T-cell (primary cell): Measurements from ENCODE around the gene MYO18B. TPM values are rescaled to one million over a fixed set of nuclear protein-coding genes. Genes with fewer than 3 reads are reported as not detected.

Experiments used
- ATAC-seq, 4 experiments: fragments of 200-7000 bp in 3 of 4; fragments of 150-1000 bp in 1 of 4; cut with Tn5 transposase; replicated peaks in 1 of 4; 1 replicate in 3 of 4; 2 replicates in 1 of 4; pipeline ENCODE4 v1.10.0; 2021; ENCODE audit warnings: moderate library complexity in 3 of 4, mild to moderate bottlenecking in 2 of 4, moderate number of reproducible peaks in 1 of 4
- CTCF ChIA-PET, 2 donors: fragments of 300-600 bp; sonication (Branson Sonifier 250); formaldehyde crosslinking; loops; one replicate each; lab custom pipeline; 2022; ENCODE audit warnings: antibody characterized with exemption in 2 of 2; lab: Charles Lee
- POLR2A ChIA-PET, 2 donors: fragments of 300-600 bp; sonication (Branson Sonifier 250); formaldehyde crosslinking; loops; one replicate each; lab custom pipeline; 2022; ENCODE audit warnings: antibody characterized with exemption in 2 of 2; lab: Charles Lee
- DNase-seq, 35 experiments: peaks; one replicate each; pipeline versions ENCODE4 v3.0.0 to v3.0.0-alpha.2; 2013 to 2023
- H3K27ac ChIP-seq: one replicate; pipeline ENCODE4 v1.5.1; 2013; ENCODE audit warnings: low read length
- H3K27me3 ChIP-seq, 2 experiments: replicated peaks in 1 of 2; 1 replicate in 1 of 2; 2 replicates in 1 of 2; pipeline versions ENCODE4 v1.6.1 to v1.7.0; 2013; ENCODE audit warnings: low read length in 1 of 2, mixed read lengths in 1 of 2; ENCODE audit not compliant: control insufficient read depth in 2 of 2, insufficient read depth in 2 of 2; ENCODE audit errors: extremely low read depth in 1 of 2
- H3K36me3 ChIP-seq, 2 donors: 1 replicate in 1 of 2; 2 replicates in 1 of 2; pipeline versions ENCODE4 v1.6.1 to v1.7.0; 2013; ENCODE audit warnings: low read length in 1 of 2; ENCODE audit not compliant: control insufficient read depth in 2 of 2, insufficient read depth in 1 of 2; ENCODE audit errors: extremely low read depth in 1 of 2
- H3K4me1 ChIP-seq, 2 experiments: 1 replicate in 1 of 2; 2 replicates in 1 of 2; pipeline versions ENCODE4 v1.6.1 to v1.7.0; 2013; ENCODE audit warnings: low read length in 2 of 2, mixed read lengths in 1 of 2; ENCODE audit not compliant: insufficient read depth in 2 of 2, control insufficient read depth in 1 of 2; ENCODE audit errors: extremely low read depth in 1 of 2
- H3K4me3 ChIP-seq, 2 donors: 1 replicate in 1 of 2; 2 replicates in 1 of 2; pipeline versions ENCODE4 v1.5.1 to v1.7.0; 2013; ENCODE audit warnings: mild to moderate bottlenecking in 2 of 2, low read length in 1 of 2, moderate library complexity in 1 of 2; ENCODE audit not compliant: control insufficient read depth in 1 of 2; ENCODE audit errors: extremely low read depth in 1 of 2
- H3K9me3 ChIP-seq: 2 replicates; pipeline ENCODE4 v1.7.0; 2013
- H3K27ac Mint-ChIP-seq, 2 donors: one replicate each; pipeline ENCODE4 v1.8.0; 2020 to 2021; ENCODE audit warnings: mild to moderate bottlenecking in 2 of 2, mixed read lengths in 2 of 2
- H3K27me3 Mint-ChIP-seq, 2 donors: one replicate each; pipeline ENCODE4 v1.8.0; 2021 to 2022; ENCODE audit warnings: mixed read lengths in 2 of 2
- H3K36me3 Mint-ChIP-seq: one replicate; pipeline ENCODE4 v1.8.0; 2021; ENCODE audit warnings: mixed read lengths
- H3K4me1 Mint-ChIP-seq, 3 donors: one replicate each; pipeline ENCODE4 v1.8.0; 2020 to 2022; ENCODE audit warnings: mixed read lengths in 3 of 3, mild to moderate bottlenecking in 1 of 3
- H3K4me3 Mint-ChIP-seq, 3 donors: one replicate each; pipeline ENCODE4 v1.8.0; 2020 to 2022; ENCODE audit warnings: mild to moderate bottlenecking in 3 of 3, mixed read lengths in 3 of 3, moderate library complexity in 3 of 3
- H3K9me3 Mint-ChIP-seq, 3 donors: one replicate each; pipeline ENCODE4 v1.8.0; 2020 to 2022; ENCODE audit warnings: mixed read lengths in 3 of 3
- WGBS: methylation state at CpG from one replicate; pipeline ENCODE4 v1.1.5; 2013; ENCODE audit warnings: missing lambda C conversion rate; ENCODE audit not compliant: insufficient coverage; 5-methylcytosine and 5-hydroxymethylcytosine counted together
- total RNA-seq, 35 experiments: library from RNA in 6 of 35; stranded (reverse) in 6 of 35; fragments of 120-200 nt in 1 of 35; gene quantifications; one replicate each; pipeline versions ENCODE4 v1.2.1 to v1.2.4 and lab custom pipeline; 2013 to 2026

MYO18B gene
- total RNA-seq, 5 donors from 2014 or later (not counting 1 experiment from before 2014, with no cell fraction given): 0.18 to 0.70 (median 0.26) TPM; not detected in 1

- H3K36me3 Mint-ChIP-seq: no peaks in the 10 kb centered on the region
- peaks cover 2 to 10% of the 10 kb centered on the region in 2 donors for H3K27me3 Mint-ChIP-seq
- no peak overlapping the region for H3K4me3 ChIP-seq
- no peak overlapping the region for H3K27ac ChIP-seq
- H3K4me1 Mint-ChIP-seq: no peaks in the 10 kb centered on the region
- POLR2A ChIA-PET: no interaction called here
- H3K27ac Mint-ChIP-seq: no peak overlapping the region
- 80% methylated on average over 1 of the region's 2 CpGs for WGBS
- no peak for DNase-seq
- no peaks in the 10 kb centered on the region for H3K4me1 ChIP-seq
- H3K9me3 ChIP-seq: no peaks in the 10 kb centered on the region
- no peak for ATAC-seq
- no peaks in the 10 kb centered on the region for H3K9me3 Mint-ChIP-seq
- peaks cover 0 to 10% of the 10 kb centered on the region in 2 experiments for H3K27me3 ChIP-seq
- no peak overlapping the region for H3K4me3 Mint-ChIP-seq
- CTCF ChIA-PET: no interaction called here
- no peaks in the 10 kb centered on the region for H3K36me3 ChIP-seq
These were observed 40.8 kb downstream of the MYO18B start for GRCh38 chr22:25782831-25783230.

DNA sequence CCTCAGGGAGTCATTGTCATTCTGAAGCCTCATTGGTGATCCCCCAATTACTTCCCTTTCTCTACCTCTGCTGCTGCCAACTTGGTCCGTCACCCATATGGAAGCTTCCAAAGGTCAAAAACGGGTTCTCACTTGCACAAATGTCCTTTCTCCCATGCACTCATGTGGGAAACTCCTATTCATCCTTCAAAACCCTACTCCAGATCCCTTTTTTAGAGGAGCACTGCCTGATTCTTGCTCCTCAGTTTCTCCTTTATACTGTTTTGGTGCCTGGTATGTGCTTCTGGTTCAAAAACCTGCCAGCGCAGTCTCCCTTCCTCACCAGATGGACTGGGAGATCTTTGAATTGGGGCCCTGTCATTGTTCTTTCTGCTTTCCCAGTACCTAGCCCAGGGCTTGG is 41.9 kb downstream of the MYO18B start:
- H3K4me3 Mint-ChIP-seq: no peak overlapping the region
- peaks cover 0 to 10% of the 10 kb centered on the region in 2 experiments for H3K27me3 ChIP-seq
- no peaks in the 10 kb centered on the region for H3K36me3 ChIP-seq
- ATAC-seq: no peak
- no peaks in the 10 kb centered on the region for H3K9me3 ChIP-seq
- 48% methylated on average over 2 of the region's 3 CpGs for WGBS
- ChIA-PET CTCF (interaction anchor here in 1 of 2 donors (0.6 kb wide), 1 partner anchor 10 kb away, joined by 3 read pairs; no protein-coding TSS in a partner anchor), POLR2A (no interaction called here)
- H3K4me1 ChIP-seq: no peaks in the 10 kb centered on the region
- H3K27ac ChIP-seq: no peak overlapping the region
- no peaks in the 10 kb centered on the region for H3K9me3 Mint-ChIP-seq
- no peak for DNase-seq
- H3K36me3 Mint-ChIP-seq: no peaks in the 10 kb centered on the region
- no peak overlapping the region for H3K4me3 ChIP-seq
- no peak overlapping the region for H3K27ac Mint-ChIP-seq
- no peaks in the 10 kb centered on the region for H3K4me1 Mint-ChIP-seq
- peaks cover 2 to 7% of the 10 kb centered on the region in 2 donors for H3K27me3 Mint-ChIP-seq

DNA sequence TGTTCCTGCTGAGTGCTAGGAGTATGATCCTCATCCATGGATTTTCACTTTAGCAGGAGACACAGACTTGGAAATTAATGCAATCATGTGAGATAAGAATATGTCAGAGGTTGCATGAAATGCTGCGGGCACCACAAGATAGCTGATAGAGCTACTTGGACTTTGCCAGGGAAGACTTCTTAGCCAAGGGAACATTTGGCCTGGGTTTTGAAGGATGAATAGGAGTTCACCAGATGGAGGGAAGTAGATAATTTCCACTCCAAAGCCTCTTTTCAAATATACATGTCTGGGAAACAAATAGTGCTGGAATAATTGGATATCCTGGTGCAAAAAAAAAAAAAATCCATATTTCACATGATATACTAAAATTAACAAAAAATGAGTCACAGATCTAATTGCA is 44.2 kb downstream of the MYO18B start:
- H3K9me3 ChIP-seq: no peaks in the 10 kb centered on the region
- no peak overlapping the region for H3K27ac ChIP-seq
- WGBS: 100% methylated on average over 1 of the region's 1 CpG
- CTCF ChIA-PET: no interaction called here
- H3K27me3 ChIP-seq: peaks cover 0 to 7% of the 10 kb centered on the region in 2 experiments
- no peak for ATAC-seq
- no peak for DNase-seq
- Mint-ChIP-seq H3K27me3 (peaks cover 2 to 10% of the 10 kb centered on the region in 2 donors), H3K36me3 (no peaks in the 10 kb centered on the region), H3K9me3 (no peaks in the 10 kb centered on the region), H3K27ac (no peak overlapping the region), H3K4me1 (no peaks in the 10 kb centered on the region), H3K4me3 (no peak overlapping the region)
- no peaks in the 10 kb centered on the region for H3K36me3 ChIP-seq
- POLR2A ChIA-PET: no interaction called here
- H3K4me1 ChIP-seq: no peaks in the 10 kb centered on the region
- no peak overlapping the region for H3K4me3 ChIP-seq

DNA sequence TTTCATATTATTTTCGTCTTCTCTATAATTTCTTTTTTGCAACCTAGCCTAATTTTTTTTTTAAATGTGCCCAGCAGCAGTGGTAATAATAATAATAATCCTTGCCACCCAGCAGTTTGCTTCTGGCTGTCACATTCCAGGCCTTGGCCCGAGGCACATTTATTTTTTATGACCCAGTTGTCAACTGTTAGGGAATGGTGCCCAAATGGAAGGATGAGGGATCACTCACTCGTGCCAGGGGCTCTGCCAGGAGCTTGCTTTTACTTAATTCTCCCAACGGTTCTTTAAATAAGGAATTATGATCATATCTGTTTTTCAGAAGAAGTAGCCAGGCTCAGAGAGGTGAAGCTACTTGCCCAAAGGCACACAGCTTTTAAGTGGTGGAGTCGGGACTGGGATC is 49.6 kb downstream of the MYO18B start:
- peaks cover 0 to 8% of the 10 kb centered on the region in 2 donors for H3K27me3 Mint-ChIP-seq
- no peaks in the 10 kb centered on the region for H3K36me3 ChIP-seq
- H3K36me3 Mint-ChIP-seq: no peaks in the 10 kb centered on the region
- no peaks in the 10 kb centered on the region for H3K9me3 ChIP-seq
- H3K27ac ChIP-seq: no peak overlapping the region
- no peak overlapping the region for H3K27ac Mint-ChIP-seq
- POLR2A ChIA-PET: no interaction called here
- DNase-seq (no peak), ATAC-seq (no peak)
- CTCF ChIA-PET: no interaction called here
- no peaks in the 10 kb centered on the region for H3K4me1 Mint-ChIP-seq
- H3K9me3 Mint-ChIP-seq: no peaks in the 10 kb centered on the region
- no peak overlapping the region for H3K4me3 Mint-ChIP-seq
- no peaks in the 10 kb centered on the region for H3K4me1 ChIP-seq
- peaks cover 0 to 4% of the 10 kb centered on the region in 2 experiments for H3K27me3 ChIP-seq
- WGBS: 46% methylated on average over 2 of the region's 5 CpGs
- H3K4me3 ChIP-seq: no peak overlapping the region

GRCh38 chr22:25795478-25795877 is 53.5 kb downstream of the MYO18B start:
- DNase-seq (no peak), ATAC-seq (no peak)
- Histone ChIP-seq H3K4me3 (no peak overlapping the region), H3K27me3 (peaks cover 0 to 13% of the 10 kb centered on the region in 2 experiments), H3K9me3 (no peaks in the 10 kb centered on the region), H3K27ac (no peak overlapping the region), H3K36me3 (no peaks in the 10 kb centered on the region), H3K4me1 (no peaks in the 10 kb centered on the region)
- no peaks in the 10 kb centered on the region for H3K9me3 Mint-ChIP-seq
- CTCF ChIA-PET: no interaction called here
- no peak overlapping the region for H3K4me3 Mint-ChIP-seq
- no peak overlapping the region for H3K27ac Mint-ChIP-seq
- 67% methylated on average over 5 of the region's 5 CpGs for WGBS
- H3K4me1 Mint-ChIP-seq: no peaks in the 10 kb centered on the region
- no peaks in the 10 kb centered on the region for H3K36me3 Mint-ChIP-seq
- peaks cover 5 to 13% of the 10 kb centered on the region in 2 donors for H3K27me3 Mint-ChIP-seq
- POLR2A ChIA-PET: no interaction called here

DNA sequence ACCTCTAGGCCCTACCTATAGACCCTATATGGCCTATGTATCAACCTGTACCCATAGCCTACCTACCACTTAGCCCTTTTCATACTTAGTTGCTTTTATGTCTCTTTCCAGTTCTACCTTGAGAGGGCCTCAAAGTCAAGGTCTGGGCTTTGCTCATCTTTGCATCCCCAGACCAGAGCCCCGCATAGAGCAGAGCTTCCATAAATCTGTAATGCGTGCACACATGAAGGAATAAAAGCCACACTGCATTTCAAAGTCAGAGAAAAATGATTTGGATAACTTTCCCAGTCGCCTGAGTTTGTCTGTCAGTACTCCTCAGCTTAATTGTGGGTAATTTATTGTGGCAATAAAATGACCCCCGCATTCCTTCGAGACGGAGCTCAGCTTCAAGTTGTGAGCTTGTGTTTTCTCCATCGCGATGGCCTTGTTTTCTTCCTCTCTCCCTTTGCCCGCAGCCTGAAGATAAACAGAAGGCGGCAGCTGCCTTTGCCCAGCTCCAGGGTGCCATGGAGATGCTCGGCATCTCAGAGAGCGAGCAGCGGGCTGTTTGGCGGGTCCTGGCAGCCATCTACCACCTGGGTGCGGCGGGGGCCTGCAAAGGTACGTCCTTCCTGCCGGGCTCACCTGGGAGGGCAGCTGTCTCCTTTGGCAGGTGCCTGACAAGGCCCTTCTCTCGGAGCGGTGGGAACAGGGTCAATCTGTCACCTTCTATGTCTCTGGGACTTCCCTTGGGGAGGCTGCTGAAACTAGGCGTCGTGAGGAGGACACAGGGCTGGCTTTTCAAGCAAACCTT is 55.7 kb downstream of the MYO18B start:
- H3K4me3 Mint-ChIP-seq: no peak overlapping the region

More for the DNA sequence above, 55.7 kb downstream of the MYO18B start:
- DNase-seq (no peak), ATAC-seq (no peak)
- peaks cover 5 to 13% of the 10 kb centered on the region in 2 donors for H3K27me3 Mint-ChIP-seq
- H3K9me3 Mint-ChIP-seq: no peaks in the 10 kb centered on the region
- POLR2A ChIA-PET: no interaction called here
- no peak overlapping the region for H3K27ac Mint-ChIP-seq
- CTCF ChIA-PET: no interaction called here
- no peak overlapping the region for H3K4me3 ChIP-seq
- no peaks in the 10 kb centered on the region for H3K4me1 Mint-ChIP-seq
- H3K9me3 ChIP-seq: no peaks in the 10 kb centered on the region
- 74% methylated on average over 19 of the region's 22 CpGs for whole genome bisulfite sequencing
- no peaks in the 10 kb centered on the region for H3K36me3 ChIP-seq
- no peaks in the 10 kb centered on the region for H3K36me3 Mint-ChIP-seq
- H3K27ac ChIP-seq: no peak overlapping the region
- no peaks in the 10 kb centered on the region for H3K4me1 ChIP-seq
- H3K27me3 ChIP-seq: peaks cover 0 to 11% of the 10 kb centered on the region in 2 experiments
